ENCODE measurements around the gene PNPLA5. TPM values are rescaled to one million over a fixed set of nuclear protein-coding genes. Genes with fewer than 3 reads are reported as not detected.

PNPLA5 gene
- total RNA-seq, result not detected

GRCh38 chr22:43891360-43892182, at the start of gene PNPLA5:
PNPLA5 (minus strand) TSS chr22:43892013; CDS start chr22:43891880, 133 bp downstream.
- Histone ChIP-seq H3K4me3 (no peak within 1 kb of the TSS), H3K4me1 (no peaks in the 10 kb centered on the region), H3K27me3 (peaks cover 6 to 19% of the 10 kb centered on the region in 2 donors), H3K27ac (no peak within 1 kb of the TSS), H3K9me3 (no peaks in the 10 kb centered on the region), H3K36me3 (no peaks in the 10 kb centered on the region)
- TF ChIP-seq CTCF (IDR thresholded peaks at IDR 0.05) (no peak), POLR2A (IDR thresholded peaks at IDR 0.05) (no peak)
- intact Hi-C loops (cut with DNase I; ENCODE audit: low total_unique reads), result no loop called here
- DNase-seq, result no peak

- H3K27me3 ChIP-seq, result no peaks in the 10 kb centered on the region
- no peaks in the 10 kb centered on the region for H3K36me3 ChIP-seq
- intact Hi-C loops (cut with DNase I; ENCODE audit: low total_unique reads), result no loop called here
- H3K9me3 ChIP-seq, result no peaks in the 10 kb centered on the region
- DNase-seq, result no peak
- H3K4me3 ChIP-seq, result no peak overlapping the region
- no peak for TF ChIP-seq POLR2A (IDR thresholded peaks at IDR 0.05)
- no peak for TF ChIP-seq CTCF (IDR thresholded peaks at IDR 0.05)
- H3K4me1 ChIP-seq, result no peaks in the 10 kb centered on the region
- no peak overlapping the region for H3K27ac ChIP-seq
Observed at GRCh38 chr22:43941449-43941848, 49.6 kb upstream of the PNPLA5 start.

- no peaks in the 10 kb centered on the region for H3K27me3 ChIP-seq
- H3K4me1 ChIP-seq, result no peaks in the 10 kb centered on the region
- no peaks in the 10 kb centered on the region for H3K9me3 ChIP-seq
- no peaks in the 10 kb centered on the region for H3K36me3 ChIP-seq
- H3K4me3 ChIP-seq, result no peak overlapping the region
- no peak overlapping the region for H3K27ac ChIP-seq
- intact Hi-C loops (cut with DNase I; ENCODE audit: low total_unique reads), result no loop called here
- DNase-seq, result no peak
- TF ChIP-seq POLR2A (IDR thresholded peaks at IDR 0.05) (no peak), CTCF (IDR thresholded peaks at IDR 0.05) (no peak)
Observed at GRCh38 chr22:43931771-43932170, 40.0 kb upstream of the PNPLA5 start.

GRCh38 chr22:43928908-43929307, 37.1 kb upstream of the PNPLA5 start:
- intact Hi-C loops (cut with DNase I; ENCODE audit: low total_unique reads), result no loop called here
- TF ChIP-seq CTCF (IDR thresholded peaks at IDR 0.05) (no peak), POLR2A (IDR thresholded peaks at IDR 0.05) (no peak)
- Histone ChIP-seq H3K27ac (no peak overlapping the region), H3K9me3 (no peaks in the 10 kb centered on the region), H3K27me3 (no peaks in the 10 kb centered on the region), H3K4me3 (no peak overlapping the region), H3K36me3 (no peaks in the 10 kb centered on the region), H3K4me1 (no peaks in the 10 kb centered on the region)
- no peak for DNase-seq

- H3K9me3 ChIP-seq, result no peaks in the 10 kb centered on the region
- intact Hi-C loops (cut with DNase I; ENCODE audit: low total_unique reads), result no loop called here
- no peak overlapping the region for H3K4me3 ChIP-seq
- no peaks in the 10 kb centered on the region for H3K36me3 ChIP-seq
- TF ChIP-seq CTCF (IDR thresholded peaks at IDR 0.05) (no peak), POLR2A (IDR thresholded peaks at IDR 0.05) (no peak)
- no peak for DNase-seq
- H3K27me3 ChIP-seq, result no peaks in the 10 kb centered on the region
- no peaks in the 10 kb centered on the region for H3K4me1 ChIP-seq
- no peak overlapping the region for H3K27ac ChIP-seq
Observed at GRCh38 chr22:43928468-43928867, 36.7 kb upstream of the PNPLA5 start.
